ENCODE data around the gene BCKDHB. TPM values are rescaled to one million over a fixed set of nuclear protein-coding genes. Genes with fewer than 3 reads are reported as not detected.

The BCKDHB gene
- total RNA-seq, 1 experiment from 2014 or later = 29.7 TPM

DNA sequence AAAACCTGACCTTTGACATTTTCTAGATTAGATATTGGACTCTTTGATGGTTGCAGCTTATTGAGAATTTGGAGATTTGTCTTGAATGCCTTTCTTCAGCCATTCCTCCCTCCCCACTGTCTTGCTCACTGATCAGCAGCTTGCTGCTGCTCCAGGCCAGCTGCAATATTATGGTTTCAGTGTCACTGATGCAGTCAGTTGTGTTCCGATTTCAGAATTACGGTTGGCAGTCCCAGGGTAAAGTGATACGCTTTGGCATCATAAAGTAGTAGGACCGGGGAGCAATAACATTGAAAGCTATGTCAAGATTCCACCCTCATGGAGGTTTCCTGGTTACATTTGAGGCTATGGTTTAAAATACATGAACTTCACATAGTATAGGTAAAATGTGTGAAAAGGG lies 152.6 kb downstream of the BCKDHB start:
- POLR2A ChIA-PET = no interaction called here
- intact Hi-C loops (cut with micrococcal nuclease; ENCODE audit: unreplicated experiment) = no loop called here
- H3K36me3 Mint-ChIP-seq (ENCODE audit: insufficient read depth, unreplicated experiment) = no peaks in the 10 kb centered on the region
- peaks cover 7% of the 10 kb centered on the region for H3K4me1 Mint-ChIP-seq (ENCODE audit: low read depth, unreplicated experiment)
- H3K27me3 Mint-ChIP-seq (ENCODE audit: insufficient read depth, unreplicated experiment) = no peaks in the 10 kb centered on the region
- H3K4me3 Mint-ChIP-seq (ENCODE audit: unreplicated experiment) = no peak overlapping the region
- H3K27ac Mint-ChIP-seq (ENCODE audit: unreplicated experiment) = no peak overlapping the region
- Histone ChIP-seq H3K27me3 (replicated peaks; ENCODE audit: control insufficient read depth, insufficient read depth, low read length) (no peaks in the 10 kb centered on the region), H3K36me3 (ENCODE audit: control insufficient read depth, insufficient read depth, low read length) (no peaks in the 10 kb centered on the region), H3K9me3 (no peaks in the 10 kb centered on the region), H3K4me1 (peaks cover 9% of the 10 kb centered on the region), H3K4me3 (ENCODE audit: low read depth, low read length) (no peak overlapping the region)
- BruUV-seq (replicated peaks) = no TSS peak
- CTCF ChIA-PET = no interaction called here
- no peak for DNase-seq
- TF ChIP-seq, protein P1, sequence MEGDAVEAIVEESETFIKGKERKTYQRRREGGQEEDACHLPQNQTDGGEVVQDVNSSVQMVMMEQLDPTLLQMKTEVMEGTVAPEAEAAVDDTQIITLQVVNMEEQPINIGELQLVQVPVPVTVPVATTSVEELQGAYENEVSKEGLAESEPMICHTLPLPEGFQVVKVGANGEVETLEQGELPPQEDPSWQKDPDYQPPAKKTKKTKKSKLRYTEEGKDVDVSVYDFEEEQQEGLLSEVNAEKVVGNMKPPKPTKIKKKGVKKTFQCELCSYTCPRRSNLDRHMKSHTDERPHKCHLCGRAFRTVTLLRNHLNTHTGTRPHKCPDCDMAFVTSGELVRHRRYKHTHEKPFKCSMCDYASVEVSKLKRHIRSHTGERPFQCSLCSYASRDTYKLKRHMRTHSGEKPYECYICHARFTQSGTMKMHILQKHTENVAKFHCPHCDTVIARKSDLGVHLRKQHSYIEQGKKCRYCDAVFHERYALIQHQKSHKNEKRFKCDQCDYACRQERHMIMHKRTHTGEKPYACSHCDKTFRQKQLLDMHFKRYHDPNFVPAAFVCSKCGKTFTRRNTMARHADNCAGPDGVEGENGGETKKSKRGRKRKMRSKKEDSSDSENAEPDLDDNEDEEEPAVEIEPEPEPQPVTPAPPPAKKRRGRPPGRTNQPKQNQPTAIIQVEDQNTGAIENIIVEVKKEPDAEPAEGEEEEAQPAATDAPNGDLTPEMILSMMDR (IDR thresholded peaks at IDR 0.05; ENCODE audit: insufficient read depth in 1 of 2, low read depth in 1 of 2, low read length in 1 of 2, severe bottlenecking in 1 of 2, unreplicated experiment in 1 of 2) = no peak
- H3K9me3 Mint-ChIP-seq (ENCODE audit: unreplicated experiment) = no peaks in the 10 kb centered on the region

DNA sequence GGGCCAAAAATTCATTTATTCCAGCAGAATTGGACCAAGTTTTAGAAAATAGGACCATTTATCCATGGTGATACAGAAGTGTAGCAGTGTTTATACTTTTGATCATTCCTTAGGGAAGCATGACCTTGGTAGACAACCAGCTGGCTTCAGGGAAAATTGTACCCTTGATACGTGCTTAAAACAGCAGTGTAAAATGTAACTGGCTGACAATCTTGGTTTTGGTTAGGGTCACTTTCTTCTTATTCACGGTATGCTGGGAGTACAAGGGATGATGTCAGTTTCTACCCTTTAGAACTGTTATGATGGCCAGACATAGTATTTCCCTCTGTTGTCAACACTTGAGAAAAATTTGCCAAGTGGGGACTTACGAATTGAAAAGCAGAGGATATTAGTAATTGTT lies 157.1 kb downstream of the BCKDHB start:
- no peaks in the 10 kb centered on the region for H3K27me3 Mint-ChIP-seq (ENCODE audit: insufficient read depth, unreplicated experiment)
- no peak for DNase-seq
- H3K4me3 Mint-ChIP-seq (ENCODE audit: unreplicated experiment) = no peak overlapping the region
- no peaks in the 10 kb centered on the region for H3K4me1 Mint-ChIP-seq (ENCODE audit: low read depth, unreplicated experiment)
- no peaks in the 10 kb centered on the region for H3K36me3 Mint-ChIP-seq (ENCODE audit: insufficient read depth, unreplicated experiment)
- POLR2A ChIA-PET = no interaction called here
- no peak overlapping the region for H3K27ac Mint-ChIP-seq (ENCODE audit: unreplicated experiment)
- intact Hi-C loops (cut with micrococcal nuclease; ENCODE audit: unreplicated experiment) = no loop called here
- Histone ChIP-seq H3K9me3 (no peaks in the 10 kb centered on the region), H3K27me3 (replicated peaks; ENCODE audit: control insufficient read depth, insufficient read depth, low read length) (no peaks in the 10 kb centered on the region), H3K4me1 (no peaks in the 10 kb centered on the region), H3K4me3 (ENCODE audit: low read depth, low read length) (no peak overlapping the region), H3K36me3 (ENCODE audit: control insufficient read depth, insufficient read depth, low read length) (no peaks in the 10 kb centered on the region)
- BruUV-seq (replicated peaks) = no TSS peak
- no peaks in the 10 kb centered on the region for H3K9me3 Mint-ChIP-seq (ENCODE audit: unreplicated experiment)
- CTCF ChIA-PET = no interaction called here
- TF ChIP-seq, protein P1 (IDR thresholded peaks at IDR 0.05; ENCODE audit: insufficient read depth in 1 of 2, low read depth in 1 of 2, low read length in 1 of 2, severe bottlenecking in 1 of 2, unreplicated experiment in 1 of 2) = no peak

DNA sequence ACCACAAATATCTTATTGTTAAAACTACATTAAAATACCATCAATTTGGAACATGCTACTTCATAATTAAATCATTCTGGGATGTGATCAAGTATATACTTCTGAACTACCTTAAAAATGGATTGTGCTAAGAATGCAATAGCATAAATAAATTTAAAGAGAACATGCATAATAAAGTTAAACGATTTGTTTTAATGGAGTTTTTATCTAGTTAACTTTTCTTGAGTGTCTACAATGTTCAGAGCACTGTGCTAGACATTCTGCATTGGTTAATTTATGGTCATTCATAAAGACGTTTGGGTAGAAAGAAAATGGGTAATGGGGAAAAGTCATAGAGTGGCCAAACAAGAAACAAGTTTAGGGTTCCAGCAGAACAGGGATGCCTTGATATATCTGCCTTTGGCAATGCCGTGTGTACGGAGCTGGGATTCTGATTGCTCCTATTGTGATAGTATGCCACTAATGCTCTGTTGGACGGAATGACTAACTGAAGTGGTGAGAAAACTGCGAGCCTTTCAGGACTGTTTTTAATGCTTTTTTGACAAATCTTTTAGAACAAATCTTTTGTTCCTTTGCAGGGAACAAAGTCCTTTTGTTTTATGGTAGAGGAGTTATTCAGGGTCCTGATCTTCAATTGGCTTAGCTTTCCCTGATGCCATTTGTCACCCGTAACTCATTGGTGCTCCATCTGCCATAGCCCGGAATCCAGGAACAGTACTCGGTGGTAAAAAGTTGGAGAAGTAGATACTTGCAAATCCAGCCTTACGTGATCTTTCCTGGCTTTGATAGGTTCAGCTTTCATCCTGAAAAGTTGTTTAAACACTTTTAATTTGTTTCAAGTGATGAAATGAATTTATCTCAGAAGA lies 162.6 kb downstream of the BCKDHB start:
- H3K4me1 ChIP-seq = no peaks in the 10 kb centered on the region
- Mint-ChIP-seq H3K27me3 (ENCODE audit: insufficient read depth, unreplicated experiment) (no peaks in the 10 kb centered on the region), H3K4me3 (ENCODE audit: unreplicated experiment) (no peak overlapping the region), H3K4me1 (ENCODE audit: low read depth, unreplicated experiment) (no peaks in the 10 kb centered on the region), H3K27ac (ENCODE audit: unreplicated experiment) (no peak overlapping the region), H3K36me3 (ENCODE audit: insufficient read depth, unreplicated experiment) (no peaks in the 10 kb centered on the region), H3K9me3 (ENCODE audit: unreplicated experiment) (no peaks in the 10 kb centered on the region)
- POLR2A ChIA-PET = no interaction called here
- H3K27me3 ChIP-seq (replicated peaks; ENCODE audit: control insufficient read depth, insufficient read depth, low read length) = no peaks in the 10 kb centered on the region
- BruUV-seq (replicated peaks) = no TSS peak
- H3K36me3 ChIP-seq (ENCODE audit: control insufficient read depth, insufficient read depth, low read length) = no peaks in the 10 kb centered on the region
- TF ChIP-seq, protein P1 (IDR thresholded peaks at IDR 0.05; ENCODE audit: insufficient read depth in 1 of 2, low read depth in 1 of 2, low read length in 1 of 2, severe bottlenecking in 1 of 2, unreplicated experiment in 1 of 2) = no peak
- DNase-seq = no peak
- H3K9me3 ChIP-seq = no peaks in the 10 kb centered on the region
- no peak overlapping the region for H3K4me3 ChIP-seq (ENCODE audit: low read depth, low read length)
- CTCF ChIA-PET = no interaction called here
- intact Hi-C loops (cut with micrococcal nuclease; ENCODE audit: unreplicated experiment) = no loop called here

Data from Caco-2 (cell line).